Vagina (tissue), 2 donors: Measurements from ENCODE around the gene EFEMP2. TPM values are rescaled to one million over a fixed set of nuclear protein-coding genes. Genes with fewer than 3 reads are reported as not detected.

Experiments
- DNase-seq, 2 donors: peaks; one replicate each; pipeline ENCODE4 v3.0.0-alpha.2; 2017; ENCODE audit errors: extremely low spot score in 2 of 2
- H3K27ac ChIP-seq: fragments of 200-600 bp; sonication (generic); one replicate; pipeline ENCODE4 v1.5.1; 2019
- H3K27me3 ChIP-seq: fragments of 200-600 bp; sonication (generic); one replicate; pipeline ENCODE4 v1.5.1; 2019
- H3K36me3 ChIP-seq, 2 donors: fragments of 200-600 bp; sonication (generic); one replicate each; pipeline ENCODE4 v1.5.1; 2017 to 2019
- H3K4me1 ChIP-seq: fragments of 200-600 bp; sonication (generic); one replicate; pipeline ENCODE4 v1.5.1; 2019
- H3K4me3 ChIP-seq, 2 donors: fragments of 200-600 bp; sonication (generic); 1 replicate in 1 of 2; 2 replicates in 1 of 2; pipeline ENCODE4 v1.5.1; 2016 to 2019
- H3K9me3 ChIP-seq: fragments of 200-600 bp; sonication (generic); one replicate; pipeline ENCODE4 v1.5.1; 2019
- POLR2A ChIP-seq, 2 donors: fragments of 450-650 bp; IDR thresholded peaks; one replicate each; pipeline ENCODE4 v1.6.1; 2017; ENCODE audit warnings: antibody characterized with exemption in 2 of 2, mild to moderate bottlenecking in 2 of 2, moderate library complexity in 2 of 2
- POLR2AphosphoS5 ChIP-seq, 2 donors: sonication (generic); formaldehyde crosslinking; IDR thresholded peaks; one replicate each; pipeline ENCODE4 v1.9.0; 2017; ENCODE audit warnings: antibody characterized with exemption in 2 of 2, mild to moderate bottlenecking in 2 of 2, low read depth in 1 of 2; ENCODE audit not compliant: insufficient read depth in 1 of 2
- intact Hi-C: fragments of 100-400 bp; cut with DNase I; formaldehyde crosslinking; loops from one replicate; pipeline ENCODE4 v1.15.1; 2023
- total RNA-seq: library from RNA; depleted of rRNA; stranded (reverse); fragments of >200 nt; gene quantifications from one replicate; pipeline ENCODE4 v1.2.3, GENCODE V29; 2016
- TF ChIP-seq, protein P1 (sequence below), 3 experiments: fragments of 450-650 bp in 2 of 3; fragments of 200-600 bp in 1 of 3; sonication (generic) in 1 of 3; IDR thresholded peaks; one replicate each; pipeline ENCODE4 v1.5.1; 2017 to 2019; ENCODE audit warnings: antibody characterized with exemption in 3 of 3, mild to moderate bottlenecking in 2 of 3, moderate library complexity in 2 of 3

EFEMP2 gene
- total RNA-seq, 1 donor from 2014 or later, result 57.9 TPM

DNA sequence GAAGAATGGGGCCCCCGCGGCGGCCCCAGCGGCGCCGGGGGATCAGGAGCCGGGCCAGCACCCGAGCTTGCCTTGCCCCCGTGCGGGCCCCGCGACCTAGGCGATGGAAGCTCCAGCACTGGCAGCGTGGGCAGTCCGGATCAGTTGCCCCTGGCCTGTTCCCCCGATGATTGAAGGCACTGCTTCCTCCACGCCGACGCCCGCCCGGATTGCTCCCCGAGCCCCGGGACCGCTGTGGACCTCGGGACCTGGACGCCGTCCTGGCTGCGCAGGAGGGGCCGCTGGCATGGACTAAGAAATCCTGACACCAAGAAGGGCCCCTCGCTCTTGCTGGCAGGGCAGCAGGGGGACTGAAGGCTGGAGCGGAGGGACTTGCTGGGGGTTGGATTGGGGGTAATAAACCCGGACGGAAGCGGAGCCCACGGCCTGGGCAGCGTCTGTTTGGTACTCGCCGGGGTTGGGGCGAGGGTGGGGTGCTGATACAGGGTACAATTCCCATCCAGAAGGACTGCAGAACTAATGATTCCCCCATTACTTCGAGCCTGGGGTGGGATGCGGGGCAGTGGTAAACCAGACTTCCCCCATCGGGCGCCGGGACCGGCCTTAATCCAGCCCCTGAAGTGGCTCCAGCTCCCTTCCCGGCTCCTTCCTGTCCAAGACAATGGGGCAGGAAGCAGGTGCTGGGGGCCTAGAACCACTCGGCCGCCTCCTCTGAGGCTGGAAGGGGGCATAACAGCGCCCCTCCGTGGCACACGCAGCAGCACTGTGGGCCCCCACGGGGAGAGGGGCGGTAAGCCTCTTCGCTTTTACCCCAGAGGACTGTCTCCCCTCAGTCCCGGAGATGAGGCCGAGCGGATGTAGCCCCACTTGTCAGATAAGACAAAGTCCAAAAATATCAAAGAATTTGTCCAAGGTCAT, 18.9 kb upstream of the EFEMP2 start:
- intact Hi-C loops, result loop anchor here (2.0 kb wide), 1 partner anchor 27 kb away; the partner anchor contains the start of genes C11orf68 and DRAP1
- Histone ChIP-seq H3K27ac (peak overlapping the region; percentile 97), H3K4me1 (peaks cover 65% of the 10 kb centered on the region), H3K36me3 (peaks cover 0 to 5% of the 10 kb centered on the region in 2 donors), H3K9me3 (no peaks in the 10 kb centered on the region), H3K4me3 (peak overlapping the region; percentile 69 to 73), H3K27me3 (no peaks in the 10 kb centered on the region)
- TF ChIP-seq POLR2AphosphoS5 (IDR thresholded peaks at IDR 0.05; ENCODE audit: insufficient read depth in 1 of 2, low read depth in 1 of 2) (peak in 1 of 2 donors; percentile 45), POLR2A (IDR thresholded peaks at IDR 0.05) (no peak)
- no peak for DNase-seq

DNA sequence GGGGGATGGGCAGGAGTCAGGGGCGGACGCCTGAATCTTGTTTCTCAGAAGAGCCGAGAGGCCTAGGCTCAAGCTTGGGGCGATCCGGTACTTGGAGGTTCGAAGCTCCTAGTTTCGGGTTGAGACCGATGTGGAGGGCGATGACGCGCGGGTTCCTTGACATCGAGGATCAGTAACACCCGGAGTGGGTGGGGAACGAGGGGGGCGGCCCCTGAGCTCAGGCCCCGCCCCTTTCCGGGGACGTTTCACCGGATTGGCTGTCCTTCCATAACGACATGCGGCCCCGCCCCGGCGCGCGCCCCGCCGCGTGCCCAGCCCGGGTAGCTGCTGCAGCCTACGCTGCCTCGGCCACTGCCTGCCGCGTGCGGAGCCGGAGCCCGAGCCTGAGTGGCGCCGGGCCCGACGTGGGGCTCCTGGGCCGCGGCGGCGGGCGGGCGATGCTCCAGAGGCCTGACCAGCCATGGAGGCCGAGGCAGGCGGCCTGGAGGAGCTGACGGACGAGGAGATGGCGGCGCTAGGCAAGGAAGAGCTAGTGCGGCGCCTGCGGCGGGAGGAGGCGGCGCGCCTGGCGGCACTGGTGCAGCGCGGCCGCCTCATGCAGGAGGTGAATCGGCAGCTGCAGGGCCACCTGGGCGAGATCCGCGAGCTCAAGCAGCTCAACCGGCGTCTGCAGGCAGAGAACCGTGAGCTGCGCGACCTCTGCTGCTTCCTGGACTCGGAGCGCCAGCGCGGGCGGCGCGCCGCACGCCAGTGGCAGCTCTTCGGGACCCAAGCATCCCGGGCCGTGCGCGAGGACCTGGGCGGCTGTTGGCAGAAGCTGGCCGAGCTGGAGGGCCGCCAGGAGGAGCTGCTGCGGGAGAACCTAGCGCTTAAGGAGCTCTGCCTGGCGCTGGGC, 18.0 kb upstream of the EFEMP2 start, which contains the start of gene CCDC85B:
Gene CCDC85B, plus strand, starts transcription at position 350 of the 895 bp plus-strand sequence. Its CDS starts 111 bp downstream, at position 461.
- peak in 1 of 2 donors; percentile 99 for DNase-seq
- peak within 1 kb of the TSS; percentile 97 for H3K27ac ChIP-seq
- H3K9me3 ChIP-seq, result no peaks in the 10 kb centered on the region
- intact Hi-C loops, result loop anchor here (2.0 kb wide), 1 partner anchor 28 kb away; the partner anchor contains the start of genes C11orf68 and DRAP1
- TF ChIP-seq POLR2A (IDR thresholded peaks at IDR 0.05) (peak; percentile 56 to 97), POLR2AphosphoS5 (IDR thresholded peaks at IDR 0.05; ENCODE audit: insufficient read depth in 1 of 2, low read depth in 1 of 2) (peak; percentile 85 to 97)
- TF ChIP-seq, protein P1, sequence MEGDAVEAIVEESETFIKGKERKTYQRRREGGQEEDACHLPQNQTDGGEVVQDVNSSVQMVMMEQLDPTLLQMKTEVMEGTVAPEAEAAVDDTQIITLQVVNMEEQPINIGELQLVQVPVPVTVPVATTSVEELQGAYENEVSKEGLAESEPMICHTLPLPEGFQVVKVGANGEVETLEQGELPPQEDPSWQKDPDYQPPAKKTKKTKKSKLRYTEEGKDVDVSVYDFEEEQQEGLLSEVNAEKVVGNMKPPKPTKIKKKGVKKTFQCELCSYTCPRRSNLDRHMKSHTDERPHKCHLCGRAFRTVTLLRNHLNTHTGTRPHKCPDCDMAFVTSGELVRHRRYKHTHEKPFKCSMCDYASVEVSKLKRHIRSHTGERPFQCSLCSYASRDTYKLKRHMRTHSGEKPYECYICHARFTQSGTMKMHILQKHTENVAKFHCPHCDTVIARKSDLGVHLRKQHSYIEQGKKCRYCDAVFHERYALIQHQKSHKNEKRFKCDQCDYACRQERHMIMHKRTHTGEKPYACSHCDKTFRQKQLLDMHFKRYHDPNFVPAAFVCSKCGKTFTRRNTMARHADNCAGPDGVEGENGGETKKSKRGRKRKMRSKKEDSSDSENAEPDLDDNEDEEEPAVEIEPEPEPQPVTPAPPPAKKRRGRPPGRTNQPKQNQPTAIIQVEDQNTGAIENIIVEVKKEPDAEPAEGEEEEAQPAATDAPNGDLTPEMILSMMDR (IDR thresholded peaks at IDR 0.05), result no peak
- peak within 1 kb of the TSS; percentile 69 to 73 for H3K4me3 ChIP-seq
- H3K36me3 ChIP-seq, result peaks cover 0 to 12% of the 10 kb centered on the region in 2 donors
- H3K27me3 ChIP-seq, result no peaks in the 10 kb centered on the region
- peaks cover 66% of the 10 kb centered on the region for H3K4me1 ChIP-seq

DNA sequence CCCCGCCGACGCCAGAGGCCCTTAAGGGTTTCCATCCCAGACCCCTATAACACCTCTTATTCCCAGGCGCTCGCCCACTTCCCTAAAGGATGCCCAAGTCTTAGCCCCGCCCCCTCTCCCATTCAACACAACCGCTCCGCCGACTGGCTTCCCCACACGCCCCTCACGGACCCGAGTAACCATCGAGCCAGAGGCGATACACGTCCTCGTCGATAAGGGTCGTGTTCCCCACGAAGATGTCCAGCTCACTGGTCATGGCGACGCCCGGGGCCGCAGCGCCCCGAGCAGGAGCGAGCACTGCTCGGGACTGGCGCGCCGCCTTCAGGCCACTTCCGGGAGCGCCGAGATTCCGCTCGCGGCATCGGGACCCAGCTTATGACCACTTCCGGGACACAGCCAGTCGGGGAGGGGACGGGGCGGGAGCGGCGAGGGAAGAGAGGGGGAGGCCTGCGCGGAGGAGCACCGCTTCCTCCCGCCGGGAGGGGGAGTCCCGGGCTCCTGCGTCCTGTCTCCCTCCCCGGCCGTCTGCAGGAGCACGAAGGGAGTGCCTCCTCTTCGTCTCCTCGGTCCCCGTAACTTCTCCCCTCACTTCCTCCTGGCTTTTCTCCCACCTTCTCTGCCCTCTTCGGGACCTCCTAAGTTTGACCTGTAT, 15.7 kb upstream of the EFEMP2 start, which contains the start of gene FIBP:
Gene FIBP, minus strand, starts transcription at position 309 of the 652 bp plus-strand sequence. Its CDS starts 53 bp downstream, at position 256.
- peak within 1 kb of the TSS; percentile 69 to 86 for H3K4me3 ChIP-seq
- intact Hi-C loops, result loop anchor here (5.0 kb wide), 2 partner anchors 99 to 114 kb away; partner anchors contain the start of genes BANF1 and EIF1AD
- H3K9me3 ChIP-seq, result no peaks in the 10 kb centered on the region
- TF ChIP-seq, protein P1 (IDR thresholded peaks at IDR 0.05), result peak; percentile 72 to 95 (median 80)
- TF ChIP-seq POLR2A (IDR thresholded peaks at IDR 0.05) (peak in 1 of 2 donors; percentile 87), POLR2AphosphoS5 (IDR thresholded peaks at IDR 0.05; ENCODE audit: insufficient read depth in 1 of 2, low read depth in 1 of 2) (peak; percentile 93 to 98)
- H3K36me3 ChIP-seq, result peaks cover 0 to 24% of the 10 kb centered on the region in 2 donors
- peak in 1 of 2 donors; percentile 98 for DNase-seq
- no peaks in the 10 kb centered on the region for H3K27me3 ChIP-seq
- peaks cover 70% of the 10 kb centered on the region for H3K4me1 ChIP-seq
- H3K27ac ChIP-seq, result peak within 1 kb of the TSS; percentile 97

DNA sequence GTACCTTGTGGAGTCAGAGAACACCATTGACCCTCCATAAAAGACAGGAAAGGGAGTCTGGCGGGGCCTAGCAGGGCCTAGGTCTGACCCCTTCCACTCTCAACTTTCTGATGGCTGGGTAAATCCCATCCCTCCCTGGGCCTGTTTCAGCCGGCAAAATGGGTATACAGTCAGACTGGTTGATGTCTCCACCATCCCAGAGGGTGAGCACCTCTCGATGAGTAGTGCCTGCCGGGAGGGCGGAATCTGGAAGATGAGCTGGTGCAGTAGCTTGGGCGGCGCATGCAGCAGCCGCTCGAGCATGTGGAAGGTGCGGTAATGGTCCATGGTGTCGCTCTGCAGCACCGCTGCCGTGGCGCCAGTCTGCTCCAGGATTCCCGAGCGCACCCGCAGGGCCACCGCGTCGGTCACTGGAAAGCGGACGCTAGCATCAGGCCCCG, 15.1 kb upstream of the EFEMP2 start:
- no peak for TF ChIP-seq POLR2AphosphoS5 (IDR thresholded peaks at IDR 0.05; ENCODE audit: insufficient read depth in 1 of 2, low read depth in 1 of 2)
- TF ChIP-seq, protein P1 (IDR thresholded peaks at IDR 0.05), result no peak
- no peak for TF ChIP-seq POLR2A (IDR thresholded peaks at IDR 0.05)
- Histone ChIP-seq H3K4me3 (peak overlapping the region; percentile 69 to 86), H3K27ac (peak overlapping the region; percentile 97), H3K9me3 (no peaks in the 10 kb centered on the region), H3K4me1 (peaks cover 65% of the 10 kb centered on the region), H3K27me3 (no peaks in the 10 kb centered on the region), H3K36me3 (peaks cover 0 to 28% of the 10 kb centered on the region in 2 donors)
- intact Hi-C loops, result loop anchor here (5.0 kb wide), 2 partner anchors 100 to 115 kb away; partner anchors contain the start of genes BANF1 and EIF1AD
- DNase-seq, result no peak
